Erythroblast (primary cell): ENCODE measurements around the gene IQCK.

Experiments
- GATA1 ChIP-seq: IDR thresholded peaks from 2 replicates; pipeline ENCODE4 v1.6.1; 2011; ENCODE audit warnings: low read depth, mild to moderate bottlenecking, control low read depth, low read length, moderate library complexity
- POLR2A ChIP-seq: IDR thresholded peaks from 2 replicates; pipeline ENCODE4 v1.6.1; 2011; ENCODE audit warnings: mild to moderate bottlenecking, low read length

- no peak for TF ChIP-seq POLR2A
- no peak for TF ChIP-seq GATA1
Observed at GRCh38 chr16:19754644-19755036, 36.6 kb downstream of the IQCK start.
